ENCODE data around the gene BRD3OS.

- TF ChIP-seq, protein P1, sequence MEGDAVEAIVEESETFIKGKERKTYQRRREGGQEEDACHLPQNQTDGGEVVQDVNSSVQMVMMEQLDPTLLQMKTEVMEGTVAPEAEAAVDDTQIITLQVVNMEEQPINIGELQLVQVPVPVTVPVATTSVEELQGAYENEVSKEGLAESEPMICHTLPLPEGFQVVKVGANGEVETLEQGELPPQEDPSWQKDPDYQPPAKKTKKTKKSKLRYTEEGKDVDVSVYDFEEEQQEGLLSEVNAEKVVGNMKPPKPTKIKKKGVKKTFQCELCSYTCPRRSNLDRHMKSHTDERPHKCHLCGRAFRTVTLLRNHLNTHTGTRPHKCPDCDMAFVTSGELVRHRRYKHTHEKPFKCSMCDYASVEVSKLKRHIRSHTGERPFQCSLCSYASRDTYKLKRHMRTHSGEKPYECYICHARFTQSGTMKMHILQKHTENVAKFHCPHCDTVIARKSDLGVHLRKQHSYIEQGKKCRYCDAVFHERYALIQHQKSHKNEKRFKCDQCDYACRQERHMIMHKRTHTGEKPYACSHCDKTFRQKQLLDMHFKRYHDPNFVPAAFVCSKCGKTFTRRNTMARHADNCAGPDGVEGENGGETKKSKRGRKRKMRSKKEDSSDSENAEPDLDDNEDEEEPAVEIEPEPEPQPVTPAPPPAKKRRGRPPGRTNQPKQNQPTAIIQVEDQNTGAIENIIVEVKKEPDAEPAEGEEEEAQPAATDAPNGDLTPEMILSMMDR (IDR thresholded peaks at IDR 0.05): no peak
- no peak for TF ChIP-seq POLR2A (IDR thresholded peaks at IDR 0.05)
- no peak for TF ChIP-seq POLR2AphosphoS5 (IDR thresholded peaks at IDR 0.05)
- no peak for TF ChIP-seq EP300 (IDR thresholded peaks at IDR 0.05)
Observed at GRCh38 chr9:134054891-134055811, 29.9 kb downstream of the BRD3OS start.
